Nephron (organoid): ENCODE measurements around the gene DNAJC3.

Source experiments
- H3K27ac Mint-ChIP-seq, 3 experiments: 2 replicates each; pipeline ENCODE4 v1.8.0; 2020; ENCODE audit warnings: mixed read lengths in 3 of 3, mild to moderate bottlenecking in 2 of 3, moderate library complexity in 1 of 3
- H3K27me3 Mint-ChIP-seq: 2 replicates; pipeline ENCODE4 v1.8.0; 2021; ENCODE audit warnings: low read depth, mild to moderate bottlenecking, moderate library complexity, mixed read lengths
- H3K36me3 Mint-ChIP-seq: 2 replicates; pipeline ENCODE4 v1.8.0; 2020; ENCODE audit warnings: low read depth, mixed read lengths
- H3K4me1 Mint-ChIP-seq: 2 replicates; pipeline ENCODE4 v1.8.0; 2020; ENCODE audit warnings: mixed read lengths
- H3K4me3 Mint-ChIP-seq, 3 experiments: 2 replicates each; pipeline ENCODE4 v1.8.0; 2020; ENCODE audit warnings: mild to moderate bottlenecking in 3 of 3, mixed read lengths in 3 of 3, moderate library complexity in 2 of 3
- H3K9me3 Mint-ChIP-seq: 2 replicates; pipeline ENCODE4 v1.8.0; 2020; ENCODE audit warnings: mixed read lengths
- TF ChIP-seq, protein P1 (sequence below), 3 experiments: fragments of 200-600 bp; sonication (generic); IDR thresholded peaks; one replicate each; pipeline ENCODE4 v1.5.0; 2021; ENCODE audit warnings: antibody characterized with exemption in 3 of 3; ENCODE audit not compliant: unreplicated experiment in 3 of 3

Gene DNAJC3

DNA sequence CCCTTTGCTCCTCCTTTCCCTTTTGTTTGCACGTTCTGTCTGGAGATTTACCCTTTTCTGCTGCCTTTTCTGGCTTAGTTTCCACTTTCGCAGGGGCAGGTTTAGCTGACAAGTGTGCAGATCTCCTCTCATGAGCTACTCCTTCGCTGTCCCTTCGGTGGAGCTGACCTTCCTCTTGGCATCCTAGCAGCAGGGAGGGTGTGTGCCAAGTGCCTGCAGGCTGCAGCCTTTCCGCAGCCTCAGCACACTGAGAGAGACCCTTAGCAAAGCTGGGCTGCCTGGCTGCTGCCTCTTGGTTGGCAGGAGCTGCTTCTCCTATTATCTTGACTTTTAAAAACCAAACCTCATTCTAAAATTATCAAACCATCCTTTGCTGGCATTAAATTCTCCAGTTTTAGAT is 132.5 kb downstream of the DNAJC3 start:
- no peak overlapping the region for H3K27ac Mint-ChIP-seq
- TF ChIP-seq, protein P1, sequence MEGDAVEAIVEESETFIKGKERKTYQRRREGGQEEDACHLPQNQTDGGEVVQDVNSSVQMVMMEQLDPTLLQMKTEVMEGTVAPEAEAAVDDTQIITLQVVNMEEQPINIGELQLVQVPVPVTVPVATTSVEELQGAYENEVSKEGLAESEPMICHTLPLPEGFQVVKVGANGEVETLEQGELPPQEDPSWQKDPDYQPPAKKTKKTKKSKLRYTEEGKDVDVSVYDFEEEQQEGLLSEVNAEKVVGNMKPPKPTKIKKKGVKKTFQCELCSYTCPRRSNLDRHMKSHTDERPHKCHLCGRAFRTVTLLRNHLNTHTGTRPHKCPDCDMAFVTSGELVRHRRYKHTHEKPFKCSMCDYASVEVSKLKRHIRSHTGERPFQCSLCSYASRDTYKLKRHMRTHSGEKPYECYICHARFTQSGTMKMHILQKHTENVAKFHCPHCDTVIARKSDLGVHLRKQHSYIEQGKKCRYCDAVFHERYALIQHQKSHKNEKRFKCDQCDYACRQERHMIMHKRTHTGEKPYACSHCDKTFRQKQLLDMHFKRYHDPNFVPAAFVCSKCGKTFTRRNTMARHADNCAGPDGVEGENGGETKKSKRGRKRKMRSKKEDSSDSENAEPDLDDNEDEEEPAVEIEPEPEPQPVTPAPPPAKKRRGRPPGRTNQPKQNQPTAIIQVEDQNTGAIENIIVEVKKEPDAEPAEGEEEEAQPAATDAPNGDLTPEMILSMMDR (IDR thresholded peaks at IDR 0.05; ENCODE audit: unreplicated experiment in 3 of 3) = no peak
- peaks cover 91% of the 10 kb centered on the region for H3K36me3 Mint-ChIP-seq
- H3K9me3 Mint-ChIP-seq = peaks cover 57% of the 10 kb centered on the region
- no peak overlapping the region for H3K4me3 Mint-ChIP-seq
- no peaks in the 10 kb centered on the region for H3K4me1 Mint-ChIP-seq
- H3K27me3 Mint-ChIP-seq = no peaks in the 10 kb centered on the region

DNA sequence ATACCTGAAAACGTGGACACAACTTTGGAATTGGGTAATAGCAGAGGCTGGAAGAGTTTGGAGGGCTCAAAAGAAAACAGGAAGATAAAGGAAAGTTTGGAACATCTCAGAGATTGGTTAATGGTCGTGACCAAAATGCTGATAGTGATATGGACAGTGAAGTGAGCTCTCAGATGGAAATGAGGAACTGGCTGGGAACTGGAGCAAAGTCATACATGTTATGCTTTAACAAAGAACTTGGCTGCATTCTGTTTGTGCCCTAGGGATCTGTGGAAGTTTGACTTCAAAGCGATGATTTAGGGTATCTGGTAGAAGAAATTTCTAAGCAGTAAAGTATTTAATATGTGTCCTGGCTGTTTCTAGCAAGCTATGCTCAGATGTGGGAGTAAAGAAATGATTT is 136.2 kb downstream of the DNAJC3 start:
- Mint-ChIP-seq H3K4me1 (no peaks in the 10 kb centered on the region), H3K9me3 (peaks cover 33% of the 10 kb centered on the region), H3K4me3 (no peak overlapping the region), H3K27ac (no peak overlapping the region), H3K27me3 (no peaks in the 10 kb centered on the region), H3K36me3 (peaks cover 78% of the 10 kb centered on the region)
- TF ChIP-seq, protein P1 (IDR thresholded peaks at IDR 0.05; ENCODE audit: unreplicated experiment in 3 of 3) = no peak

DNA sequence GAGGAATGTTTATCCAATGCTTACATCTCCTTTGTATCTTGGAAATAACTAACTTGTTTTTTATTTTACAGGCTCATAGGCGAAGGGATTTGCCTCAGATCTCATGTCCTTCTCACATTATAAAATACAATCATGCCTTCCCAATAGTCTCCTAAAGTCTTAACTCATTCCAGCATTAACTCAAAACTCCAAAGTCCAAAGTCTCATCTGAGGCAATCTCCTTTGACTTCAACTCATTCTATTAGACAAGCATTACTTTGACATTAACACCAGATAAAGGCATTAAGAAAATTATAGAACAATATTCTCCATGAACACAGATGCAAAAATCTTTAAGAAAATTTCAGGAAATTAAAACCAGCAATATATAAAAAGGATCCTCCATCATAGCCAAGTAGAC is 137.6 kb downstream of the DNAJC3 start:
- Mint-ChIP-seq H3K4me1 (no peaks in the 10 kb centered on the region), H3K27ac (no peak overlapping the region), H3K36me3 (peaks cover 64% of the 10 kb centered on the region), H3K9me3 (peaks cover 21% of the 10 kb centered on the region), H3K4me3 (no peak overlapping the region), H3K27me3 (no peaks in the 10 kb centered on the region)
- TF ChIP-seq, protein P1 (IDR thresholded peaks at IDR 0.05; ENCODE audit: unreplicated experiment in 3 of 3) = no peak

DNA sequence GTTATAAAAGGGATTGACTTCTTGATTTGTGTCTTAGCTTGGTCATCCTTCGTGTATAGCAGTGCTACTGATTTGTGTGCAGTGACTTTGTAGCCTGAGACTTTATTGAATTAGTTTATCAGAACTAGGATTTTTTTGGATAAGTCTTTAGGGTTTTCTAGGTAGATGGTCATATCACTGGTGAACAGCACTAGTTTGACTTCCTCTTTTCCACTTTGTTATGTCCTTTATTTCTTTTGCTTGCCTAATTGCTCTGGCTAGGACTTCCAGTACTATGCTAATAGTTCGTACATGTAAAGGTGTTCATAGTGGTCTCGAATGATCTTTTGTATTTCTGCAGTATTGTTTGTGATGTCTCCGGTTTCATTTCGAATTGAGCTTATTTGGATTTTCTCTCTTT is 145.4 kb downstream of the DNAJC3 start:
- Mint-ChIP-seq H3K4me3 (no peak overlapping the region), H3K27ac (no peak overlapping the region), H3K27me3 (no peaks in the 10 kb centered on the region), H3K9me3 (peaks cover 26% of the 10 kb centered on the region), H3K4me1 (no peaks in the 10 kb centered on the region), H3K36me3 (peaks cover 43% of the 10 kb centered on the region)
- TF ChIP-seq, protein P1 (IDR thresholded peaks at IDR 0.05; ENCODE audit: unreplicated experiment in 3 of 3) = no peak

DNA sequence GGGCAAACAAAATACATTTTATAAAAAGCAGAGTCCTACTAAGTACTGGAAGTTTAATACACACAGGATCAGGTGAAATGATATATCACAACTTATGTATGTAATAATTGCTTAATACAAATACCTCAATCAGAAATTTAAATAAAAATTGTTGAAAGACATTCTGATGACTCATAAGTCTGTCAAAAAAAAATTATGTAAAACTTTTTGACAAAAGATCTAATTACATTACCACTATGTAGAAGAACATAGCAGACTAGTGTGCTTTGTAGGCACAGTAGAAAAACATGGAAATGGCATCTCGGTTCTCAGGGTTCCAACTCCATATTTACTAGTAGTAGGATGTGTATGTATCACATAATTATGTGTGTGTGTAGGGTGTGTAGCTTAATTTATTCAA is 156.2 kb downstream of the DNAJC3 start:
- Mint-ChIP-seq H3K27me3 (no peaks in the 10 kb centered on the region), H3K4me3 (no peak overlapping the region), H3K4me1 (peaks cover 9% of the 10 kb centered on the region), H3K9me3 (peaks cover 27% of the 10 kb centered on the region), H3K27ac (no peak overlapping the region), H3K36me3 (peaks cover 34% of the 10 kb centered on the region)
- TF ChIP-seq, protein P1 (IDR thresholded peaks at IDR 0.05; ENCODE audit: unreplicated experiment in 3 of 3) = no peak

DNA sequence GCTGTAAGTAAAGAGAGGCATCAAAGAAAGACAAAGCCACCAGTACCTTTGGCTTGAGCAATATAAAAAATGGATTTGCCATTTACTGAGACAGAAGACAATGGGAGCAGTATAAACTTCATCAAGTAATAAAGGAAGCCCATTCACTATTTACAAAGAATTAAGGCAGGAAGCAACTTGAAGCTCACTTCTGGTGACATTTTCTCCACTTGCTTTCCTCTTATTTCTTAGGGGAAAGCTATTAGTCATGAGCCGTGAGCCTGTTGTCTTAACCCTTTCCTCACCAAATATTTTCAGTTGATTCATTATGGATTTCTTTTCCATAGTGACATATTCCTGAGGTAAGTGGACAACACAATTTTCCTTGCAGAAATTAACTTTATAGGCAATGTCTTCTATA is 156.8 kb downstream of the DNAJC3 start:
- Mint-ChIP-seq H3K9me3 (peaks cover 24% of the 10 kb centered on the region), H3K27me3 (no peaks in the 10 kb centered on the region), H3K36me3 (peaks cover 34% of the 10 kb centered on the region), H3K27ac (no peak overlapping the region), H3K4me1 (peaks cover 9% of the 10 kb centered on the region), H3K4me3 (no peak overlapping the region)
- TF ChIP-seq, protein P1 (IDR thresholded peaks at IDR 0.05; ENCODE audit: unreplicated experiment in 3 of 3) = no peak
